Measurements from ENCODE around the gene CDK4.
A peak's percentile ranks its signal among the peaks of the same experiment; 100 is the strongest.

The CDK4 gene

DNA sequence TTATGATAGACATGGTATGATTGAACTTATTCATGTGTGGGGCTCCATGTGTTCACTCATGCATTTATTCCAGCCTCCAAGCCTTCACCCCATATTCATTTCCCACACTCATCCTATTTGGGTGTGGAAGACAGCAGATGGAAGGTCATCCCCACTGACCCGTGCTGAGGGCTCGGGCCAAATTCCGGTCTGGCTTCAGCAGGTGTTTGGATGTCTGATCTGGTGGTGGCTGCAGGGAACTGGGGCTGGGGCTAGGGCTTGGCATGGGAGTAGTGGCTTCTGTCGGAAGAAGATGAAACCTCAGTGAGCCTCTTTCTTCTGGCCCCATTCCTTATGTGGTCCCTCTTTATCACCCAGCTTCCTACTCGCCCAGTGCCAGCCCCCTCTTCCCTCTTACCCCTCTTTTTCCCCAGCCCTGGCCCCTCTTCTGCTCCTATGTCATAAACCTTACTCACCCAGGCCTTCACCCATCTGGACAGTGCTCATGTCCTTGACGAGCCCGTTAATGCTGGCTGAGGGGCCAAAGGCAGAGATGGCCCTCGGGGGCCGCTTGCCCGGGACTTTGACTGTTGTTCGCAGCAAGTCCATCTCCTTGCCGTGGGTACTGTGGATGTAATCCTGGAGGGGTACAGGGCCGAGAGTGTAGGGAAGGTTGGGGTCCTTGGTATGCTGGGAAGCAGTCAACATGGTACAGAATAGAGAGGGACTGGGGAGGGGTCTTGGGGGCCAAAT lies 21.6 kb downstream of the CDK4 start:
- no peak for DNase-seq (ENCODE audit: low read depth in 2 of 2)
- H3K4me3 ChIP-seq (replicated peaks in 1 of 2; ENCODE audit: low read depth in 2 of 2, low read length in 2 of 2): no peak overlapping the region
- TF ChIP-seq, protein P1, sequence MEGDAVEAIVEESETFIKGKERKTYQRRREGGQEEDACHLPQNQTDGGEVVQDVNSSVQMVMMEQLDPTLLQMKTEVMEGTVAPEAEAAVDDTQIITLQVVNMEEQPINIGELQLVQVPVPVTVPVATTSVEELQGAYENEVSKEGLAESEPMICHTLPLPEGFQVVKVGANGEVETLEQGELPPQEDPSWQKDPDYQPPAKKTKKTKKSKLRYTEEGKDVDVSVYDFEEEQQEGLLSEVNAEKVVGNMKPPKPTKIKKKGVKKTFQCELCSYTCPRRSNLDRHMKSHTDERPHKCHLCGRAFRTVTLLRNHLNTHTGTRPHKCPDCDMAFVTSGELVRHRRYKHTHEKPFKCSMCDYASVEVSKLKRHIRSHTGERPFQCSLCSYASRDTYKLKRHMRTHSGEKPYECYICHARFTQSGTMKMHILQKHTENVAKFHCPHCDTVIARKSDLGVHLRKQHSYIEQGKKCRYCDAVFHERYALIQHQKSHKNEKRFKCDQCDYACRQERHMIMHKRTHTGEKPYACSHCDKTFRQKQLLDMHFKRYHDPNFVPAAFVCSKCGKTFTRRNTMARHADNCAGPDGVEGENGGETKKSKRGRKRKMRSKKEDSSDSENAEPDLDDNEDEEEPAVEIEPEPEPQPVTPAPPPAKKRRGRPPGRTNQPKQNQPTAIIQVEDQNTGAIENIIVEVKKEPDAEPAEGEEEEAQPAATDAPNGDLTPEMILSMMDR (IDR thresholded peaks at IDR 0.05; ENCODE audit: low read depth, low read length): no peak

DNA sequence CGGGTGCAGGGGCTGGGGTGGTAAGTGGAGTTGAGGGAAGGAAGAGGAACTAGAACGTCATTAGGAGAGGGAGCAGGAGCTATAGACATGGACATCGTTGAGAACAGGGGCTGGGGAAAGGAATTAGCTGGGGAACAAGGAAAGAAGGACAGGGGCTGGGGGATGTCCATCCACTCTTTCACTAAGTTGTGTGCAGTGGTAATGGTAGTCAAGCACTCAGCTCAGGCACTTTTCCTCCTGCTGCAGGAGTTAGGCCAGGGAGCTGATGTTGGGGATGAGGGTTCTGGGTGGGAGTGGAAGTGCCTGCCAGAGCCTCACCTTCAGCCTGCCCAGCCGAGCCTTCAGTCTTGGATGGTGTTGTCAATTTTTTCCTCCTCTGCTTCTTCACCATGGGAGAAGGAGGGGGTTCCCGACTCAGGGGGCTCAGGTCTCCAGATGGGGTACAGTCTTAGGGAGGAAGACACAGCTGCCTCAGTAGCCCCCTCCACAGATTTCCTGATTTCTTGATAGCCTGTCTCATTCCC lies 22.7 kb downstream of the CDK4 start:
- TF ChIP-seq, protein P1 (IDR thresholded peaks at IDR 0.05; ENCODE audit: low read depth, low read length): no peak
- no peak for DNase-seq (ENCODE audit: low read depth in 2 of 2)
- no peak overlapping the region for H3K4me3 ChIP-seq (replicated peaks in 1 of 2; ENCODE audit: low read depth in 2 of 2, low read length in 2 of 2)

DNA sequence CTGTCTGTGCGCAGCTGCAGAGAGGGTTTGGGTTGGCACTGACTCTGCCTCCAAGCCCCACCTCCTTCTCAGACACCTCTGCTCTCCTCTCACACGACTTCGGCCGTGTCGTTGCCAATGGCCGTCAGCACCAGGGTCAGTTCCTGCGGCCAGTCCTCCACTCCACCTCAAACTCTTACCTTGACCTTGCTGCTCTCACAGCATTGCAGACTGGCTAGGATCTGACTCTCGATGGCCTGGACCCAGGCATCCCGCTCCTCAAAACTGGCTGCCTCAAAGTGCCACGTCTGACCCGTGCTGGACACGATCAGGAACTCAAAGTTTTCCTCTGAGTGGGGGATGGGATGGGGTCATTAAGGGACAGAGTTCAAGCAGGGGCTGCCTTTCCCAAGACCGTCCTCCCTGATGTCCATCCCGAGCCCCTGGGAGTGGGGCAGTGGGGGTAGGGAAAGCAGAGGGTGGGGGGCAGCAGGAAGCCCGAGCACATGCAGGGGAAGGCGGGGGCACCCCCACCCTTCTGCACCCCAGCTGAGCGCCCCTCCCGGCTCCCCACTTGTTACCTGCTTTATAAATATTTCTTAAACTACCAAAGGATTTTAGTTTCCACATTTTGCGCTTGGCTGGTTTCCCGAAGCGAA lies 24.2 kb downstream of the CDK4 start:
- H3K4me3 ChIP-seq (replicated peaks in 1 of 2; ENCODE audit: low read depth in 2 of 2, low read length in 2 of 2): no peak overlapping the region
- TF ChIP-seq, protein P1 (IDR thresholded peaks at IDR 0.05; ENCODE audit: low read depth, low read length): no peak
- no peak for DNase-seq (ENCODE audit: low read depth in 2 of 2)

DNA sequence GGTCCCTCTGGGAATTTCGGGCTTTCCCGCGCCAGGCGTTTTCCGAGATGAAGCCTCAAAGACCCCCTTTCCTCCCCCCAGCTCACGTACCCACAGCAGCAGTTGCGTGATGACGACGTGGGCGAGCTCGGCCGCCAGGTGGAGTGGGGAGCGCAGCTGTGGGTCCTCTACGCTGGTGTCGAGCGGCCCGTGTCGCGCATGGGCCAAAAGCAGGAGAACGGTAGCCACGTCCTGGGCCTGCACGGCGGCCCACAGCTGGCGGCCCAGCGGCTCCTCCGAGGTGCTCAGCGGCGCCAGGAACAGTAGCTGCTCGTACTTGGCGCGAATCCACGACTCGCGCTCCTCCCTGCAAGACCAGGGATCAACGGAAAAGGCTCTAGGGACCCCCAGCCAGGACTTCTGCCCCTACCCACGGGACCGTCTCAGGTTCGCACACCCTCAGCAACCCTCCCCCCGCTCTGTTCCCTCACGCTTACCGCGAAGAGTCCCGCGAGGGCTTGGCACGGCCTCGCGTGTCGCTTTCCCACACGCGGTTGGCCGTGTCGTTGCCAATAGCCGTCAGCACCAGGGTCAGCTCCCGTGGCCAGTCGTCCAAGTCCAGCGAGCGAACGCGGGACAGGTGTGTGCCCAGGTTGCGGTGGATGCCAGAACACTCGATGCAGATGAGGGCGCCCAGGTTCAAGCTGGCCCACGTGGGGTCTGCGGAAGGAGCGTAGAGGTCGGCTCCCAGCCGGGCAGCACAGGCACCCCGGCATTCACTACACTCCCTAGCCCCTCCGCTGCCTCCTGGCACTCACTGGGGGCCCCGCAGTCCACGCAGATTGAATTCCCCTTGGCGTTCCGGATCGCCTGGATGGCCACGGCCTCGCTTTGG lies 25.0 kb downstream of the CDK4 start:
- TF ChIP-seq, protein P1 (IDR thresholded peaks at IDR 0.05; ENCODE audit: low read depth, low read length): peak; percentile 42
- H3K4me3 ChIP-seq (replicated peaks in 1 of 2; ENCODE audit: low read depth in 2 of 2, low read length in 2 of 2): peak overlapping the region; percentile 80 to 87
- peak in 1 of 2 donors; percentile 52 for DNase-seq (ENCODE audit: low read depth in 2 of 2)

DNA sequence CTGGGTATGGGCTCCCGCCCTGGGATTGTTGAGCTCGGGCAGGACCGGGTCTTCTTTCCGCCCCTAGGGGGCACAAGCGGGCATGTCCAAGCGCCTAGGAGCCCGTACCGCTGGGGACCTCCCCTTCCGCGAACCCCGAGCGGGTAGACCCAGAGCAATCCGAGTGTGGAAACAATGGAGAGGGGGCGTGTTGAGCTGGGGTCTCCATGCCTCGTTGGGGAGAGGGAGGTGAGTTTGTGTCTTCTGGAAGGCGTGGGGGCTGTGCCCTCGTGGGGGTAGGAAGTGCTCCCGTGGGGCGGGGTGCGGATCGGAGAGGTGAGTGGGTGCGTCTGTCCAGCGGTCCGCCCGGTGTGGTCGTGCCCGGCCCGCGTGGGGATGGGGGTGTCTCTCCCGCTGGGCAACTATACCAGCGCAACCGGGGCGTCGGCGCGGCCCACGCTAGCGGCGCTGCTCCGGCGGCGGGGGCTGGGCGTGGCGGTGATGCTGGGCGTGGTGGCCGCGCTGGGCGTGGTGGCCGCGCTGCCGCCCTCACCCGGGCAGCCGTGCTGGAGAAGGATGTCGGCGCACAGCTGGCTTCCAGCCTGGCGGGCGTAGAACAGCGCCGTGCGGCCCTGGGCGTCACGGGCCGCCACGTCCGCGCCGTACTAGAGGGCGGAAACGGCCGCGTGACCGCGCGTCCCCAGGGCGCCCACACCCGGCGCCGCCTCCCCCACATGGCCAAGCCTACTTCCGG lies 25.8 kb downstream of the CDK4 start:
- H3K4me3 ChIP-seq (replicated peaks in 1 of 2; ENCODE audit: low read depth in 2 of 2, low read length in 2 of 2): peak overlapping the region; percentile 80 to 87
- DNase-seq (ENCODE audit: low read depth in 2 of 2): peak; percentile 83 to 86
- TF ChIP-seq, protein P1 (IDR thresholded peaks at IDR 0.05; ENCODE audit: low read depth, low read length): peak; percentile 89

DNA sequence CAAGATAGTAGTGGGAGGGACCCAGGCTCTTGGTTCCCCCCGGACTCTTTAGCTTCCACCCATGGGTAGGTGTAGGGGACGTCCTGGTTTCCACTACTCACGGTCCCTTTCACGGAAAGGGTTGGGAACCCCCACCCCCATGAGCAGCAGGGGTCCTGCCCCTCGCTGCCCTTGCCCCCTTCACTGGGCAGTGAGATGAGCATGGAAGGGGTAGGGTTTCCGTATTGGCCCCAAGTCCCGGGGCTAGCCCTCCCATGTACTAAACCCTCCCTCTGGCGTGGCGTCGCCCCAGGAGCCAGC lies 26.3 kb downstream of the CDK4 start:
- TF ChIP-seq, protein P1 (IDR thresholded peaks at IDR 0.05; ENCODE audit: low read depth, low read length): no peak
- no peak for DNase-seq (ENCODE audit: low read depth in 2 of 2)
- H3K4me3 ChIP-seq (replicated peaks in 1 of 2; ENCODE audit: low read depth in 2 of 2, low read length in 2 of 2): peak overlapping the region; percentile 80 to 87
